NCI-H226 (cell line): ENCODE data around the gene RALGPS2.

Experiments used
- DNase-seq: peaks from one replicate; pipeline ENCODE4 v3.0.0-alpha.2; 2015

RALGPS2 gene

GRCh38 chr1:178869119-178869697 is 144.2 kb downstream of the RALGPS2 start:
- DNase-seq: peak; percentile 24

GRCh38 chr1:178870221-178870620 is 145.2 kb downstream of the RALGPS2 start:
- DNase-seq: no peak

DNA sequence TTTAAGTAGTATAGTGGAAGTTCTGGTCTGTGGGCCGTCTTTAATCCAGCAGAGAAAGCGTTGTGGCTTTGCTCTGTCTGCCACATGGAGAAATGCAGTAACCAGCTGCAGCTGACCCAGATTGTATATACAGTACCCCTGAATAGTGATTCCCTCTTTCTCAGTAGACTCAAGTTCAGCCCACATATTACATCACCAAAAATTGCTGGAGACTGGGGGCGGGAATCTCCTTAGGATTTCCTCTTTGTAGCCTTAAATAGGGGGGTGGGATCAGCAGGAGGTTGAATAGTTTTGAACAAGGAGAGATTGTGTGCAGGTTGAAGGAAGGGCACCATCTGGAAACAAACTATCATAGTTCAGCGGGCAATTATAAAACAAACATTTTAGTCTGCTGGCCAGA is 145.9 kb downstream of the RALGPS2 start, which contains the start of gene ANGPTL1:
Gene ANGPTL1 (minus strand): TSS at position 134 of the 400 bp plus-strand sequence. CDS start 5,301 bp downstream, outside the sequence.
- no peak for DNase-seq

GRCh38 chr1:178871551-178872320 is 146.7 kb downstream of the RALGPS2 start:
- no peak for DNase-seq

GRCh38 chr1:178874966-178875365 is 149.9 kb downstream of the RALGPS2 start:
- DNase-seq: no peak

GRCh38 chr1:178875936-178876335 is 150.9 kb downstream of the RALGPS2 start:
- DNase-seq: peak; percentile 22

GRCh38 chr1:178877896-178878295 is 152.9 kb downstream of the RALGPS2 start:
- DNase-seq: no peak

- DNase-seq: no peak
Observed at GRCh38 chr1:178881950-178882349, 156.9 kb downstream of the RALGPS2 start.

DNA sequence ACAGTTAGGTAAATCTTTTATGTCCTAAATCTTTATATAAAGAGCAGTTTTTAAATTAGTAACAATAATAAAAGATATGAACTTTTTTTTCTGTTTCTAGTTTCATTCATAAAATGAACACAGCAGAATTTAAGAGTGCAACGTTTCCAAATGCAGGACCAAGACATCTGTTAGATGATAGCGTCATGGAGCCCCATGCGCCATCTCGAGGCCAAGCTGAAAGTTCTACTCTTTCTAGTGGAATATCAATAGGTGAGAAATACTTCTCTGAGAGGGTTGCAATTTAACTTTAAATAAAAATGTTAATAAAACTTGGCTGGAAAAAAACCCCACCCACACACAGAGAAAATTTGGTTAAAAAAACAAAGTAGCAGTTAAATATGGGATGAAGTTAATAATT is 160.8 kb downstream of the RALGPS2 start:
- no peak for DNase-seq

DNA sequence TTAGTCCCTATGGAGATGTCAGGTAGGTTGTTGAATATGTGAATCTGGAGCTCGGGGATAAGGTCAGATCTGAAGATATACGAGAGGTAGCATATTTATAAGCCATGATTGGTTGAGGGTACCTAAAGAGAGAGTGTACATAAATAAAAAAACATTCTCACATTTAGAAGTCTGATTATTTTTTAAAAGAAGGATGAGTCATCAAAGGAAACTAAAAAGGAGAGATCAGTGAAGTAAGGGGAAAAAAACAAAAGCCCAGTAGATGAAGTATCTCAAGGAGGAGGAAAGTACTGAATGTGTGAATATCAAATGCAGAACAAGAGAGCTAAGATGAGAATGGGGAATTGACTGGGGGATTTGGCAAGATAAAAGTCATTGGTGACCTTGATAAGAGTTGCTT is 161.5 kb downstream of the RALGPS2 start:
- no peak for DNase-seq

- DNase-seq: no peak
Observed at GRCh38 chr1:178895928-178896327, 170.9 kb downstream of the RALGPS2 start.

- DNase-seq: no peak
Observed at GRCh38 chr1:178898401-178898800, 173.4 kb downstream of the RALGPS2 start.

GRCh38 chr1:178899402-178899801 is 174.4 kb downstream of the RALGPS2 start:
- no peak for DNase-seq

GRCh38 chr1:178901482-178902125 is 176.6 kb downstream of the RALGPS2 start:
- no peak for DNase-seq

GRCh38 chr1:178908358-178908757 is 183.3 kb downstream of the RALGPS2 start:
- DNase-seq: no peak

DNA sequence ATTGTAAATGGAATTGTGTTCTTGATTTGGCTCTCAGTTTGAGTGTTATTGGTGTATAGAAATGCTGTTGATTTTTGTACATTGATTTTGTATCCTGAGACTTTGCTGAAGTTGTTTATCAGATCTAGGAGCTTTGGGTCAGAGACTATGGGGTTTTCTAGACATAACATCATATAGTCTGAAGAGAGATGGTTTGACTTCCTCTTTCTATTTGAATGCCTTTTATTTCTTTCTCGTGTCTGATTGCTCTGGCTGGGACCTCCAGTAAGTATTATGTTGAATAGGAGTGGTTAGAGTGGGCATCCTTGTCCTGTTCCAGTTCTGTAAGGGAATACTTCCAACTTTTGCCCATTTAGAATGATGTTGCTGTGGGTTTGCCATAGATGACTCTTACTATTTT is 185.0 kb downstream of the RALGPS2 start:
- DNase-seq: no peak

DNA sequence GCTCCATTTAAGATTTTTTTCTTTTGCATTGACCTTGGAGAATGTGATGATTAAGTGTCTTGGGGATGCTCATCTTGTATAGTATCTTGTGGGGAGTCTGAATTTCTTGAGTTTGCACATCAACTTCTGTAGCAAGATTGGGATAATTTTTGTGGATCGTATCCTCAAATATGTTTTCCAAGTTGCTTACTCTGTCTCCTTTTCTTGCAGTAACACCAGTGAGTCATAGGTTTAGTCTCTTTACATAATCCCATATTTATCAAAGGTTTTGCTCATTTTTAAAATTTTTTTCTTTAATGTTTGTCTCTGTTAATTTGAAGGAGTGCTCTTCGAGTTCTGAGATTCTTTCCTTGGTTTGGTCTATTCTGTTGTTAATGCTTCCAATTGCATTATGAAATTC is 187.6 kb downstream of the RALGPS2 start:
- DNase-seq: no peak

GRCh38 chr1:178916448-178917174 is 191.6 kb downstream of the RALGPS2 start:
- DNase-seq: no peak

- no peak for DNase-seq
Observed at GRCh38 chr1:178918308-178918707, 193.3 kb downstream of the RALGPS2 start.

DNA sequence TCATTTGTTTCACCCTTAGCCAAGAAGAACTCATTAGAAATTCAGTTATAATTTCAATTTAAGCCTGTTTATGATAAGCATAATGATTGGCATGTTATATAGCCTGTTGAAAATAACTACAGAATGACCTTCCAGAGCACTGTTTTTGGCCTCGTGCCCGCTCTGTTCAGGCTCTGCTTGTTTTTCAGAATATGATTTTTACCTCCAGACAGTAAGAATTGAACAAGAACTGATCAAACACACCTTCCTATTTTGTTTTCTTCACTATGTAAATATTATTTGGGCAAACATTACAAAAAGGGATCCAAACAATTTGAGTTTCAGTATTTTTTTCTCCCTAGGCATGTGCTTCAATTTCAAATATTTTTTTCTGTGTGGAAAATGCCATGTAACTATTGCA is 193.9 kb downstream of the RALGPS2 start:
- DNase-seq: no peak

GRCh38 chr1:178919581-178919980 is 194.5 kb downstream of the RALGPS2 start:
- no peak for DNase-seq

DNA sequence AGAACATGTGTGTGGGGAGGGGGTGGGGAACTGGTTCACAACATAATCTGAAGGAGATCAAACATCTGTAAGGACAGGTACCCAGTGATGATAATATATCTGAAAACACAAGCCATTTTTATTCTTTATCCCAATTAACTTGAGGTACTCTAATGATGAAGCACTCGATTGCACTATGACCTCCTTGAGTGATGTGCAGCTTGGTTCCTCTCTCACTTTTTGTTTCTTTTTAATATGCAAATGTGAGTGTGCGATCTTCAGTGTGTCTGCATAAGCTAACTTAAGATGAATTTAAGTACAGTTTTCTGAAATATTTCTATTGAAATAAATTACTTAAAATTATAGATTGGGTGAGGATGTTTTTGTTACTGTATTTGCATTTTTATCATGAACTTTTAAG is 196.5 kb downstream of the RALGPS2 start:
- no peak for DNase-seq

DNA sequence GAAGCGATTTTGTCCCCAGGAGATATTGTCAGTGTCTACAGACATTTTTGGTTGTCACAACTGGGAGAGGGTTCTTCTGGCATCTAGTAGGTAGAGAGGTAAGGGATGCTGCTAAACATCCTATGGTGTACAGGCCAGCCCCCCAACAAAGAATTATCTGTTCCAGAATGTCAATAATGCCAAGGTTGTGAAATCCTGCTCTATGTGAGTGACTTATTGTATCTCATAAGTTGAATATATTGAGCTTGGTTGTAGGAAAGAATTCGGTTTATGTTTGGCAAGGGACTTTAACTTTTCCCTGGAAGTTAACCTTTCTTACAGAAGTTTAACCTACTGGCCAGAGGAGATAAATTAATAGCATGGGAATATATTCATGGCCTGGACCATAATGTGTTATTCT is 198.5 kb downstream of the RALGPS2 start:
- no peak for DNase-seq
